ENCODE data around the gene COX10.

- TF ChIP-seq CTCF (IDR thresholded peaks at IDR 0.05) (no peak), REST (IDR thresholded peaks at IDR 0.05; ENCODE audit: insufficient read depth in 1 of 2, low read depth in 2 of 2, low read length in 1 of 2) (no peak), POLR2AphosphoS5 (IDR thresholded peaks at IDR 0.05; ENCODE audit: low read depth, low read length) (no peak), TCF7L2 (IDR thresholded peaks at IDR 0.05; ENCODE audit: low read depth, low read length) (no peak)
Observed at GRCh38 chr17:14149751-14150150, 80.4 kb downstream of the COX10 start.
